NCI-H1417 (cell line): ENCODE results near the gene AQP6.

Source experiments
- DNase-seq, 3 experiments: peaks; one replicate each; lab custom pipeline; 2025; lab: John Stamatoyannopoulos, UW

Gene AQP6

GRCh38 chr12:49972641-49973360 lies at the start of gene AQP6:
Gene AQP6, plus strand, starts transcription at chr12:49972947. Its CDS starts 227 bp downstream, at chr12:49973174.
- no peak for DNase-seq

GRCh38 chr12:49923035-49923644 lies 49.6 kb upstream of the AQP6 start:
- no peak for DNase-seq

- peak in 1 of 3 experiments; percentile 15 for DNase-seq
These were observed 48.7 kb upstream of the AQP6 start for GRCh38 chr12:49923880-49924556.

- no peak for DNase-seq
These were observed 48.0 kb upstream of the AQP6 start for GRCh38 chr12:49924628-49925246.

- DNase-seq: no peak
These were observed 47.1 kb upstream of the AQP6 start for GRCh38 chr12:49925433-49926204.

- DNase-seq: no peak
These were observed 44.3 kb upstream of the AQP6 start for GRCh38 chr12:49928471-49928870.

- DNase-seq: no peak
These were observed 43.2 kb upstream of the AQP6 start for GRCh38 chr12:49929581-49929980.

- DNase-seq: no peak
These were observed 42.0 kb upstream of the AQP6 start for GRCh38 chr12:49930515-49931288.

- no peak for DNase-seq
These were observed 40.7 kb upstream of the AQP6 start for GRCh38 chr12:49932023-49932422.

GRCh38 chr12:49932533-49933130 lies 40.1 kb upstream of the AQP6 start:
- DNase-seq: no peak

- DNase-seq: no peak
These were observed 39.0 kb upstream of the AQP6 start for GRCh38 chr12:49933796-49934195.

GRCh38 chr12:49934505-49934904 lies 38.2 kb upstream of the AQP6 start:
- DNase-seq: no peak

GRCh38 chr12:49936925-49937324 lies 35.8 kb upstream of the AQP6 start:
- DNase-seq: no peak

- DNase-seq: no peak
These were observed 35.0 kb upstream of the AQP6 start for GRCh38 chr12:49937639-49938300.

GRCh38 chr12:49939307-49939706 lies 33.4 kb upstream of the AQP6 start:
- no peak for DNase-seq

- no peak for DNase-seq
These were observed 33.0 kb upstream of the AQP6 start for GRCh38 chr12:49939707-49940106.

- no peak for DNase-seq
These were observed 30.9 kb upstream of the AQP6 start for GRCh38 chr12:49941556-49942511.

GRCh38 chr12:49942512-49942893 lies 30.2 kb upstream of the AQP6 start:
- DNase-seq: no peak
